ENCODE data around the gene NRXN3. TPM values are rescaled to one million over a fixed set of nuclear protein-coding genes. Genes with fewer than 3 reads are reported as not detected.
"Not testable (repeated sequence)": the region's sequence is repeated elsewhere in the genome, so short reads cannot be mapped to it uniquely, and the experiment has no call there.

Gene NRXN3
- total and polyA plus RNA-seq, 5 donors, result 1.5 to 4.7 (median 4.0) TPM

DNA sequence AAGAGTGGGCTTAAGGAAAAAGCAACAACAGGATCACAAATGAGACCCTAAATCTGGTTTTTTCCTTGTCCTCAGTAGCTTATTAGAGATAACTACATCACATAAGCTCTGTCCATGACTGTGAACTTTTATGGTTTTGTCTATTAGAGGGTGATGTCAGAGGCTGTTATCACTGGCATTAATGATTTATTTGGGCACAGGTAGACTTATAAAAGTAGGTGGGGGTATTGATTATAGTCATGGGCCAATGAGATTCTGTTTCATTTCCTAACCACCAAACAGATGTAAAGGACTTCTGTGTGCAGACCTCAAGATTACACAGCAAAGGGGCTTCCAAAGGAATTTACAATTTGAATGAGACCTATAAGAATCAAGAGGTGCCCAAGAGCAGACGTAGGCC is 316.4 kb downstream of the NRXN3 start:
- DNase-seq (no peak), ATAC-seq (no peak)
- no peak overlapping the region for H3K27ac ChIP-seq (ENCODE audit: low read length)
- 69% methylated on average over 1 of the region's 1 CpG for WGBS
- H3K4me3 ChIP-seq (ENCODE audit: low read length), result no peak overlapping the region
- no peaks in the 10 kb centered on the region for H3K27me3 ChIP-seq (ENCODE audit: control insufficient read depth, insufficient read depth)
- no peaks in the 10 kb centered on the region for H3K4me1 ChIP-seq (ENCODE audit: control insufficient read depth, insufficient read depth, low read length)
- intact Hi-C loops (cut with DNase I), result no loop called here
- no peaks in the 10 kb centered on the region for H3K9me3 ChIP-seq (ENCODE audit: control insufficient read depth, low read length)

DNA sequence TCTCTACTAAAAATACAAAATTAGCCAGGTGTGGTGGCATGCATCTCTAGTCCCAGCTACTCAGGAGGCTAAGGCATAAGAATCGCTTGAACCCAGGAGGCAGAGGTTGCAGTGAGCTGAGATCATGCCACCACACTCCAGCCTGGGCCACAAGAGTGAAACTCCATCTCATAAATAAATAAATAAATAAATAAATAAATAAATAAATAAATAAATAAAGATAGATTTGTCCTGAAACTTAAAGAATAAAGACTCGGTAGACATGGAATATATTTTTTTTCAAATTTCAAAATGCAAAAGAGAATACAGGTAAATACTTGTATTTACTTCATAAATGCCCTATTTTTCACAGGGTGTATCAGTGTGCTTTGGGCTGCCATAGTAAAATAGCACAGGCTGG is 317.4 kb downstream of the NRXN3 start:
- WGBS, result 42% methylated on average over 2 of the region's 2 CpGs
- H3K4me1 ChIP-seq (ENCODE audit: control insufficient read depth, insufficient read depth, low read length); DNase-seq; H3K9me3 ChIP-seq (ENCODE audit: control insufficient read depth, low read length); intact Hi-C loops (cut with DNase I); H3K4me3 ChIP-seq (ENCODE audit: low read length); H3K27me3 ChIP-seq (ENCODE audit: control insufficient read depth, insufficient read depth); H3K27ac ChIP-seq (ENCODE audit: low read length); ATAC-seq: not testable (repeated sequence)

DNA sequence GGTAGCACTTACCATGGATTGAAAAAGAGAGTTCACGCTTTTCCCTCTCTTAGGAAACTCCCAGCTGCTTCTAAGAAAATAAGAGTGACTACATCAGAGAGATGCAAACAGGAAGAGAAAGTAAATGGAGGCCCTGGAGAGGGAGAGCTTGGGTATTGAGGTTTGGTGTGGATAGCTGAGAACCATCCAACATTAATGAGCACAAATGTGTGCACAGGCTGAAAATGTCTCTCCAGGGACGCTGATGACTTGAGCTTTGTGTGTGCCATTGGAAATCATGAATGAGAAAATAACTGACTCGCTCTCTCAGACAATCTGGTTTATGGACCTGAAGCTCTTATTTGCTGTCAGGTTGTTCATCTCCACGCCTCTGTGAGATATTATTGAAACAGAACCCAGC is 318.8 kb downstream of the NRXN3 start:
- no peak overlapping the region for H3K27ac ChIP-seq (ENCODE audit: low read length)
- no peak for ATAC-seq
- H3K4me1 ChIP-seq (ENCODE audit: control insufficient read depth, insufficient read depth, low read length), result no peaks in the 10 kb centered on the region
- H3K9me3 ChIP-seq (ENCODE audit: control insufficient read depth, low read length), result no peaks in the 10 kb centered on the region
- DNase-seq, result no peak
- intact Hi-C loops (cut with DNase I), result no loop called here
- H3K27me3 ChIP-seq (ENCODE audit: control insufficient read depth, insufficient read depth), result no peaks in the 10 kb centered on the region
- H3K4me3 ChIP-seq (ENCODE audit: low read length), result no peak overlapping the region
- WGBS, result 71% methylated on average over 4 of the region's 4 CpGs

DNA sequence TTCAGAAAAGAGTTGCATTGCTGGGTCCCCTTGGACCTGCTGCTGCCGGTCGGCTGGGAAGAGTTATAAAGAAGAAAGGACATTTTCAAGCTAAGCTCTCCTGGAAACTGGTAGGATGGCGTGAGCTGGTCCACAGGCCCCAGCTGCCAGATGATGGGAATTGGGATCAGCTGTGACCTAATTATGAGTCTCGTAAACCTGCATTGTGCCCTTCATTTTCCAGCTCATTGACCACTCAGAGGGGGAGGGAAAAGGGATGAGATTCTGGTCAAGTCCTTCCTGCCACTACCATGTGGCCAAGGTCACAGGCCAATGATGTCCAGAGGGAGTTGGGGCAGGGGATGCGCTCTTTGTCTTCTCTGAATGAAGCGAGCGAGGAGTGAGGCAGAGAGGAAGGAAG is 320.9 kb downstream of the NRXN3 start:
- ATAC-seq (no peak), DNase-seq (no peak)
- Histone ChIP-seq H3K9me3 (ENCODE audit: control insufficient read depth, low read length) (no peaks in the 10 kb centered on the region), H3K27ac (ENCODE audit: low read length) (no peak overlapping the region), H3K4me1 (ENCODE audit: control insufficient read depth, insufficient read depth, low read length) (no peaks in the 10 kb centered on the region), H3K4me3 (ENCODE audit: low read length) (no peak overlapping the region), H3K27me3 (ENCODE audit: control insufficient read depth, insufficient read depth) (no peaks in the 10 kb centered on the region)
- 82% methylated on average over 7 of the region's 7 CpGs for WGBS
- intact Hi-C loops (cut with DNase I), result no loop called here

DNA sequence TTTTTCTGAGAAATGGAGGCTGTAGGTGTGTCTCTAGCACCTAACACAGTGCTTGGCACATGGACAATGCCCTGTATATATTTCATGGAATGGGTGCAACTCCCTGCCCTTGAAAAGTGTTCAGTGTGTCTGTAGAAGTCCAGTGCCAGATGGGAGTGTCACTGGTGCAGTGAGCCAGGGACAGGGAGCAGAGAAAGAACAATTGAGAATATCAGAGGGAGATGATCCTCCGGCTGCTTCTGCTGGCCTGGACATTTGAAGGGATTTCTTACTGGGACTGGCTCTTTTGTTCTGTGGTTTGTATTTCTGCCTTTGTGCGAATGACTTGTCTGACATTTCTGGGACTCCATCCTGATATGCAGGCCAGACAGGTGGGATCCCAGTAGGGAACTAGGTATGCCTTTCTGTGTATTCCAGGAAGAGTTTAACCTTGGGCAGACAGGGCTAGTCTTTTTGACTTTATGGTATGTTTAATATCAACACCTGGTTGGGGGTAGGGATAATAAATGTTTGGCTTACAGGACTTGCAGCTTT is 328.0 kb downstream of the NRXN3 start:
- H3K4me3 ChIP-seq (ENCODE audit: low read length), result no peak overlapping the region
- DNase-seq, result no peak
- 85% methylated on average over 2 of the region's 2 CpGs for WGBS

DNA sequence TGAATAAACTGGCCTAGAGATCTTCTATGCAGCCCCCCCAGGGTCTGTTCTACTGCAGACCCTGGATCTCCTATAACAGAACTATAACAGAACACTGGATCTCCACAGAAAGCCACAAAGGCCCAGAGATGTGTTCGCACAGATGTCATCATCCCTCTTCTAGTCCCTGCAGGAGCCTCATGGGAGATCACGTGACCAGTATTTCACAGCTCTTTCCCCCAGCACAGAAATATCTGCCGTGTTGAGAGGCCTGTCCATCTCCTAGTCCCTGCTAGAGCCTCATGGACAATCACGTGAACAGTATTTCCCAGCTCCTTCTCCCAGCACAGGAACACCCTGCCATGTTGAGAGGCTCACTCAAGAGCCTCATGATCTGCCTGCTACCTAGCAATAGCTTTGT is 331.7 kb downstream of the NRXN3 start:
- intact Hi-C loops (cut with DNase I), result no loop called here
- no peaks in the 10 kb centered on the region for H3K4me1 ChIP-seq (ENCODE audit: control insufficient read depth, insufficient read depth, low read length)
- ATAC-seq, result no peak
- H3K27ac ChIP-seq (ENCODE audit: low read length), result no peak overlapping the region
- WGBS, result 72% methylated on average over 4 of the region's 4 CpGs
- no peak overlapping the region for H3K4me3 ChIP-seq (ENCODE audit: low read length)
- no peaks in the 10 kb centered on the region for H3K9me3 ChIP-seq (ENCODE audit: control insufficient read depth, low read length)
- H3K27me3 ChIP-seq (ENCODE audit: control insufficient read depth, insufficient read depth), result no peaks in the 10 kb centered on the region
- no peak for DNase-seq

More for the DNA sequence above, 328.0 kb downstream of the NRXN3 start:
- ATAC-seq, result no peak
- Histone ChIP-seq H3K4me1 (ENCODE audit: control insufficient read depth, insufficient read depth, low read length) (no peaks in the 10 kb centered on the region), H3K27me3 (ENCODE audit: control insufficient read depth, insufficient read depth) (no peaks in the 10 kb centered on the region), H3K9me3 (ENCODE audit: control insufficient read depth, low read length) (no peaks in the 10 kb centered on the region), H3K27ac (ENCODE audit: low read length) (no peak overlapping the region)
- intact Hi-C loops (cut with DNase I), result no loop called here

DNA sequence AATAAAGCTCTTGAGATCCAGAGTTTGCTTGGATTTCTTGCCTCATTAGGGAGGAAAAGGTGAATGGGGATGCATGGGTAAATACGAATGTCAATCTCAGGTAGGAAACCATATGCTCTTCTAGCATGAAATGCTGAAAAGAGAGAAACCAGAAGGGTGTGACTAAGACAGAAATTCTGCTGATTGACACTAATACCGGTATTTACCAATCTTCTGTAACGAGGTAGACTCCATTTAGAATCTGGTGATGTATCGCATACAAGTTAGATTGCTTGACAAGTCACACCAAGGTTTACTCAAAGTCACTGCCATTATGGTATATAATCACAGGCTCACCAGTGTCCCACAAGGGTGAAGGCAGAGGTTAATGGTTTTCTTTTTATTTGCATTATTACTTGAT is 337.9 kb downstream of the NRXN3 start:
- ATAC-seq (no peak), DNase-seq (no peak)
- Histone ChIP-seq H3K4me1 (ENCODE audit: control insufficient read depth, insufficient read depth, low read length) (no peaks in the 10 kb centered on the region), H3K27me3 (ENCODE audit: control insufficient read depth, insufficient read depth) (no peaks in the 10 kb centered on the region), H3K9me3 (ENCODE audit: control insufficient read depth, low read length) (no peaks in the 10 kb centered on the region), H3K4me3 (ENCODE audit: low read length) (no peak overlapping the region), H3K27ac (ENCODE audit: low read length) (no peak overlapping the region)
- 82% methylated on average over 4 of the region's 4 CpGs for WGBS
- intact Hi-C loops (cut with DNase I), result no loop called here

DNA sequence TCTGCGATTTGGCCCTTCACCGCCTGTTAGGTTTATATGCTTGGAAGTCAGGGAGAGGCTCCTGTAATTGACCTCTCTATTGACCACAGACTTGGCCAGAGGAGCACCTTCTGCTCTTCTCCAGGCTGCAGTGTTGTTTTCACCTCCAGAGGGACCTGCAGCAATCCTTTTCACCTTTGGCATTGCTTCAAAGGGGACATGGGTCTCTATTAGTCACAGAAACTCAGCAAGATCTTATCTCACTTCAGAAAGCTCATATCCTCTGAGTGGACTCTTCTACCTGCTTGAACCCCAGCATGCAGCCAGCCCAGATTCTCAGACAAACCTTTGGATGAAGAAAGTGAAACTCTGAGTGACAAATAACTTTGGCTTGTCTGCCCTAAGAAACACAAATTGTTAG is 339.3 kb downstream of the NRXN3 start:
- H3K9me3 ChIP-seq (ENCODE audit: control insufficient read depth, low read length), result no peaks in the 10 kb centered on the region
- no peaks in the 10 kb centered on the region for H3K27me3 ChIP-seq (ENCODE audit: control insufficient read depth, insufficient read depth)
- no peak overlapping the region for H3K27ac ChIP-seq (ENCODE audit: low read length)
- H3K4me3 ChIP-seq (ENCODE audit: low read length), result no peak overlapping the region
- intact Hi-C loops (cut with DNase I), result no loop called here
- WGBS, result 95% methylated on average over 2 of the region's 2 CpGs
- ATAC-seq (no peak), DNase-seq (no peak)
- no peaks in the 10 kb centered on the region for H3K4me1 ChIP-seq (ENCODE audit: control insufficient read depth, insufficient read depth, low read length)

DNA sequence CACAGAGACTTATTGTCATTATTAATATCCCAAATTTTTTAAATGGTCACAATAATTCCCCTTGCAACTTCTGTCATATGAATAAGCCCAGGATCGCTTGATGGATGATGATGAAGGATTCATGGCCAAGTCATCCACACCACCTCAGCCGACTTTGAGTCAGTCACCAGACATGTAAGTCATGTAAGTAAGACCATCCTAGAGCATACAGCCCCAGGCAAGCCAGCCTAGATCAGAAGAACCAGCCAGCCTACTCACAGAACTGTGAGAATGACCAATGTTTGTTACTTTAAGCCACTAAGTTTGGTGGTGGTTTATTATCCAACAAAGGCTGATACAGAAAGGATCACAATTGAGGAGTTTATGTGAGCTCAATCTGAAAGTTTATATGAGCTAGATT is 341.8 kb downstream of the NRXN3 start:
- DNase-seq, result no peak
- no peak for ATAC-seq
- no peaks in the 10 kb centered on the region for H3K27me3 ChIP-seq (ENCODE audit: control insufficient read depth, insufficient read depth)
- no peak overlapping the region for H3K4me3 ChIP-seq (ENCODE audit: low read length)
- H3K9me3 ChIP-seq (ENCODE audit: control insufficient read depth, low read length), result no peaks in the 10 kb centered on the region
- no peak overlapping the region for H3K27ac ChIP-seq (ENCODE audit: low read length)
- WGBS, result 70% methylated on average over 2 of the region's 2 CpGs
- intact Hi-C loops (cut with DNase I), result no loop called here
- no peaks in the 10 kb centered on the region for H3K4me1 ChIP-seq (ENCODE audit: control insufficient read depth, insufficient read depth, low read length)

DNA sequence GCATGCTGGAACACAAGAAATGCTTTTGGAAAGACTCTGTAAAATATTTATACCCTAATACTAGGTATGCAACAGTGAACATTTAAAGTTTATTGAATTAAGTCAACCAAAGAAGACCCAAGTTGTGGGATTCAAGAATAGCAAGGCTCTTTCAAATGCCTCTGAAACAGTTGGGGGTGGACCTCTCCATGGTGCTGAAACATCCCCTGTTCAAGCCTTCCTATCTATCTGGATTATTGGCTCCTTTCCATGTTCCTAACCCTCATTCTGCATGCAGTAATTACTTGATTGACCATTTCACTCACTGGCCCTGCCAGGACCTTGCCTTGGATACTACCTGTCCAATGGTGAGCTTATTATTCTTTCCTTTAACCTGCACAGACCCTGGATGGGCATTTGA is 349.7 kb downstream of the NRXN3 start:
- Histone ChIP-seq H3K27me3 (ENCODE audit: control insufficient read depth, insufficient read depth) (no peaks in the 10 kb centered on the region), H3K9me3 (ENCODE audit: control insufficient read depth, low read length) (no peaks in the 10 kb centered on the region), H3K27ac (ENCODE audit: low read length) (no peak overlapping the region), H3K4me3 (ENCODE audit: low read length) (no peak overlapping the region), H3K4me1 (ENCODE audit: control insufficient read depth, insufficient read depth, low read length) (no peaks in the 10 kb centered on the region)
- DNase-seq (peak in 1 of 3 donors; percentile 42), ATAC-seq (no peak)
- intact Hi-C loops (cut with DNase I), result no loop called here

DNA sequence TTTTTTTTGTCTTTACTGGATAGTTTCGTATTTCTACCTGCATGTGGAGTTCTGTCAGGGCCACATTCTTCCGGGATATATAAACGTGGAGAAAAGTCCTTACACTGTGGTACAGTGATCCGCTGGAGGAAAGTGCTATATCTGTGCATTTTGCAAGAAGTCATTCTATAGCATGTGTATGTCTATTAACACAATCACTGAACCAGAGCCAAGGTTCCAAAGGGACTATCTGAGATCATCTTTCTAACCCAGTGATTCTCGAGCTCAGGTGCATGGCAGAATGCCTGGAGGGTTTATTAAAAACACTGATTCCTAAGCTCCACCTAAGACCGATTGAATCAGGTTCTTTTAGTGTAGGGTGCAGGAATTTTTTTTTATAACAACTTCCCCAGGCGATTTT is 354.0 kb downstream of the NRXN3 start:
- DNase-seq (no peak), ATAC-seq (no peak)
- H3K4me1 ChIP-seq (ENCODE audit: control insufficient read depth, insufficient read depth, low read length), result no peaks in the 10 kb centered on the region
- no peaks in the 10 kb centered on the region for H3K27me3 ChIP-seq (ENCODE audit: control insufficient read depth, insufficient read depth)
- no peak overlapping the region for H3K27ac ChIP-seq (ENCODE audit: low read length)
- intact Hi-C loops (cut with DNase I), result no loop called here
- 70% methylated on average over 7 of the region's 7 CpGs for WGBS
- no peak overlapping the region for H3K4me3 ChIP-seq (ENCODE audit: low read length)
- no peaks in the 10 kb centered on the region for H3K9me3 ChIP-seq (ENCODE audit: control insufficient read depth, low read length)

DNA sequence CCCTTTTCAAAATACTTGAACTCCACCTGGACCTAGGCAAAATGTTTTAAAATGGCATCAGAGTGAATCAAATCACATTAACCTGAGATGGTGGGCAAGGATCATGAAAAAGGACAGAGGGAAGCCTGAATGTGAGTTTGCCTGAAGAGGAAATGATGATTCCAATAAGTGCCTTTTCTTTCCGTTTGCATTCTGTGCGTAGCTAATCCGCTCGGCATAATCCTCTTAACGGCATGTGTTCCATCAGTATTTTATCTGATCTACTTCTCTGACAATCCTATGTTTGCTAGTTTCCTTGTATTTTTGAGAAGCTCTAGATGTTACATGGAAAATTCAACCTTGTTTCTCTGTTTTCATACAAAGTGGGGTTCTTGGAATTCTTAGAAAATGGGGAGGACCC is 354.6 kb downstream of the NRXN3 start:
- Histone ChIP-seq H3K4me3 (ENCODE audit: low read length) (no peak overlapping the region), H3K4me1 (ENCODE audit: control insufficient read depth, insufficient read depth, low read length) (no peaks in the 10 kb centered on the region), H3K27ac (ENCODE audit: low read length) (no peak overlapping the region), H3K27me3 (ENCODE audit: control insufficient read depth, insufficient read depth) (no peaks in the 10 kb centered on the region), H3K9me3 (ENCODE audit: control insufficient read depth, low read length) (no peaks in the 10 kb centered on the region)
- intact Hi-C loops (cut with DNase I), result no loop called here
- no peak for DNase-seq
- ATAC-seq, result no peak
- WGBS, result 84% methylated on average over 5 of the region's 5 CpGs
